NCI-H446 (cell line): Measurements from ENCODE around the gene DBP.

Experiments
- DNase-seq, 2 experiments: peaks; one replicate each; lab custom pipeline; 2025; lab: John Stamatoyannopoulos, UW

The DBP gene

DNA sequence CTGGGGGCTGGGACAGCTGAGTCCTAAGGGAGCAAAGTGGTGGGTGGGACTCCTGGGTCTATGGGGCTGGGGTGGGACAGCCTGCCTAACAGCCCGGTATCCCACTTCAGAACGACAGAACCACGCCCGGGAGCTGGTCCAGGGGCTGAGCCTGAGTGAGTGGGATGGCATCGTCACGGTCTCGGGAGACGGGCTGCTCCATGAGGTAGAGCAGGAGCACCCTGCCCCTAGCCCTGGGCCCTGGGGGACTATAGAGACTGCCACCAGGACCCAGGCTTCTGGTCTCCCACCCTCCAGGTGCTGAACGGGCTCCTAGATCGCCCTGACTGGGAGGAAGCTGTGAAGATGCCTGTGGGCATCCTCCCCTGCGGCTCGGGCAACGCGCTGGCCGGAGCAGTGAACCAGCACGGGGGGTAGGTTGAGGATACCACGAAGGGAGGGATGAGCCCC is 9.3 kb downstream of the DBP start:
- no peak for DNase-seq

DNA sequence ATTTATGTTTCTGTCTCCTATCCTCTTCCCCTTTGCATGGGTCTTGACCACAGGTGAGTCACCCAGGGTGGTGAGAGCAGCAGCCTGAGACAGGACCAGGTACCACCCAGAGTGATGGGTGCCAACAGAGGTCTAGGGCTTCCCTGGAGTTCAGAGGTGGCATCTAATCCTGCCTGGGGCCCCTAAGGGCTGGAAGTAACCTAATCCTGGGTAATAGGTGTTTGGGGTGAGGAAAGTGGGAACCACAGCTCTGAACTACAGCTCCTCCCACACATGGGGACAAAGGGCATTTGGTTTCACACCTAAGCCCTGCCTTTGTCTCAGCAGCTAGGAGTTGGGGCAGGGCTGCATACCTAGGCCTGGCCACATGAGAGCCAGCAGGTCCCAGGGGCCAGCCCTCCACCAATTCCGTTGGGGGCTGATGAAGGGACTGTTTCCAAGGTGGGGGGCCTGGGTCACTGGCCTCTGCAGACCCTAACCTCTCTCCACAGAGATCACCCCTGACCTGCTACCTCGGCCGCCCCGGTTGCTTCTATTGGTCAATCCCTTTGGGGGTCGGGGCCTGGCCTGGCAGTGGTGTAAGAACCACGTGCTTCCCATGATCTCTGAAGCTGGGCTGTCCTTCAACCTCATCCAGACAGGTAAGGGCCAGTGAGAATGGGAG is 9.8 kb downstream of the DBP start:
- DNase-seq = no peak

DNA sequence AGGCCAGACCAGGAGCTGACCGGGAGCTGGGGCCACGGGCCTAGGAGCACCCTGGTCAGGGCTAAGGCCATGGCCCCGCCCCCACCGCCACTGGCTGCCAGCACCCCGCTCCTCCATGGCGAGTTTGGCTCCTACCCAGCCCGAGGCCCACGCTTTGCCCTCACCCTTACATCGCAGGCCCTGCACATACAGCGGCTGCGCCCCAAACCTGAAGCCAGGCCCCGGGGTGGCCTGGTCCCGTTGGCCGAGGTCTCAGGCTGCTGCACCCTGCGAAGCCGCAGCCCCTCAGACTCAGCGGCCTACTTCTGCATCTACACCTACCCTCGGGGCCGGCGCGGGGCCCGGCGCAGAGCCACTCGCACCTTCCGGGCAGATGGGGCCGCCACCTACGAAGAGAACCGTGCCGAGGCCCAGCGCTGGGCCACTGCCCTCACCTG is 11.3 kb downstream of the DBP start:
- DNase-seq = no peak

DNA sequence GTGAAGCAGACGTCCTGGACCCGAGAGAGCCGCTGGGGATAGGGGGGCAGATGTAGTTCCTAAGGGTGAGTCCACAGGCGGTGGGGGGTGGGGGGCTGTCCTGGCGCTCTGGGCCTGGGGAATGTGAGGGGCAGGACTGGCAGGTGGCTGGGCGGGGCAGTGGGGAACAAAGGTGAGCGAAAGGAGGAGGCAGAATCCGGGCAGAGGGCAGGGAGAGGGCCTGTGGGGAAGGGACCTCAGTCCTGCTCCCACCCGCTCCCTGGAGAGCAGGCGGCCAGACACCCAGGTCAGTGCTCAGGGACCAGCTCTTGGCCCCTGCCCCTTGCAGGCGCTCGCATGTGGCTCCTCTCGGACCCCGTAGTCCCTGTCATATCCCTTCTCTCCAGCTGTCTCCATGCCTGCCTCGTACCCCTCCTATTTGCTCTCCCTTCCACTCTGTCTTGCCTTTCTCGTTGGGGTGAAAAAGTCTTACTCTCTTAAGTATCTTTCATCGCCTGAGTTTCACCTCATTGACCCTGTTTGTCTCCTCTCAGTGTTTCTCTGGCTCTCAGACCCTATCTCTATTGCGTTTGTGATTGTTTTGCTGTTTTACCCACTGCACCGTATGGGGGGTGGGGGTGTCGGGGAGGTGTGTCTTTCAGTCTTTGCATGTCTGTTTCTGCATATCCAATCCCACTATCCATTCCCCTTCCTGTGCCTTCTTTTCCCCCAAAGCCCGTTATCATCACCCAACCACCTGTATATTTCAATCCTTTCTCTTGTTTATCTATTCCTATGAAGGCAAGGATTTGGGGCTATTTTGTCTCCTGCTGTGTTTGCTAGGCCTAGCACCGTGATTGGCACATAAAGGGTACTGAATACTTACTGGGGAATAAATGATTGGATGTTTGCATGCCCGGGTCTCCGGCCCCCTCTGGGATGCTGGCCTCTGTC is 12.1 kb downstream of the DBP start:
- no peak for DNase-seq

DNA sequence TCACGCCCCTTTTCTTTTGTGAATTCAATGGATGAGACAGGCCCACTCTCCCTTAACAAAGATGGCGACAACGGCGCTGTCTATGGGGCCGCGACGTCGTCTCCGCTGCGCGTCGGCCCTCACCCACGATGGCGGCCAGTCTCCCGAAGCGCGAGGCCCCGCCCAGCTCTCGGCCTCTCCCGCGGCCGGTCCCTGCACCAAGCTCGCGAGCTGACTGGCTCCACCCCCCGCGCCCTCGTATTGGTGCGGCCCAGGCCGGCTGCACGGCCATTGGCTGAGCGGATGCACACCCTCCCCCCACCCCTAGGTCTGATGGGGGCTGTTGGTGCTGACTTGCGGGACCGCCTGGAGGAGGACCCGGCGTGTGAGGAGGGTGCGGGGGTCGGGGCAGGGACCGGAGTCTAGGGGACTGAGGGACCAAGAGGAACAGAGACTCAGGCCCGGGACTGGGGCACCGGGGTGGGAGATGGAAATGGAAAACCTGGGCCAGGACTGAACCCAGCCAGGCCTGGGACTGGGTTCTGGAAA is 13.0 kb downstream of the DBP start:
- DNase-seq = peak; percentile 99

DNA sequence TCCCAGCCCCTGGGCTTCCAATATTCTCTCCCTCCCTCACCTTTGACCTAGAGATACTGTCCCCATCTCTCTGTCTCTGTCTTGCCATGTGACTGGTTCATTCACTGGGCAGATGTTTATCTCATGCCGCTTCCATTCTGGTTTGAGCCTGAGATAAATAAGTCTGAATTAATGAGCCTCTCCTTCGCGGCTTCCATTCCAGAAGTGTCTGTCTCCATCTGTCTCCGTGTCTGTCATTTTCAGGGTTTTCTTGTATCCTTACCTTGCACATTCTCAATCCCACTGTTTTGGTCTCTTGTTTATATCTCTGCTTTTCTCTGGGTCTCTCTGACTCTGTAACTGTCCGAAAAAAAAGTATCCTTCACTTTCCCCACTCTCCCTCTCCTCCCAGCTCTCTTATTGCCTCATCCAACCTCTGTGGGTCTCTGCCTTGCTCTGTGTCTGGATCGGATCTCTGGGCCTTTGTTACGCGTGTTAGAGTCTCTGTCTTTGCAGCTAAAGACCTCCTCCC is 13.6 kb downstream of the DBP start:
- no peak for DNase-seq

DNA sequence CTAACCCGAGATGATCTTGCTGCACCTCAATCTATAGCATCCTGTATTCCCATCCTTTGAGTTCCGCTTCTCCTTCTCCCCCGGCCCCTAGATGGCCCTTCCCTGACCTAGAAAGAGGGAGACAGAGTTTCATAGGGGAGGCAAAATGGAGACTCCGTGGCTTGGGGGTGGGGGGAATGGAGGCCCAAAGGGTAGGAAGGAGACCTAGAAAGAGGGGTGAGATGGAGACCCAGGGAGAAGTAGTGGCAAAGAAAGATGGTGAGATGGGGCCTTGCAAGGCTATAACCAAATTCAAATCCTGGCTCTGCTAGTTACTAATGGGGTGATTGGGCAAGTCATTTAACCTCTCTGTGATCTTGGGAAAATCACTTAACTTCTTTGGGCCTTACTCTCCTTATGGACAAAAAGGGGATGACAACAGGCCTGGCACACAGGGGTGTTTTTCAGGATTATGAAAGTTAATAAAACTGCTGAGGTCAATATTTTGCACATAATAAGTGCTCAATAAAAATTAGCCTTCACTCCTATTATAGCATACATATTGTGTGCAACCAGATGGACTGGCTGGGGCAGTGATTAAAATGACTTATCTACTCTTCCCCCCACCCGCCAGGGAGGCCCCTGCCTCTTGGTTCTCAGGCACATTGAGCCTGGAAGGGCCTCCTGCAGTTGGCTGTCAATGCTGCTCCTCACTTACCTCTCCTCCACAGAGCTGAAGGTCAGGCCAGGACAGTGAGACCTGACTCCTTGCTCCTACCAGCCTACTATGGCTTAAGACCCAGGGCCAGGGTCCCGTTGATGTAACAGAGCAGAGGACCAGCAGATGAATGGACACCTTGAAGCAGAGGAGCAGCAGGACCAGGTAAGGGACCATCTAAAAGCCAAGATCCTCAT is 17.2 kb downstream of the DBP start:
- DNase-seq = no peak

DNA sequence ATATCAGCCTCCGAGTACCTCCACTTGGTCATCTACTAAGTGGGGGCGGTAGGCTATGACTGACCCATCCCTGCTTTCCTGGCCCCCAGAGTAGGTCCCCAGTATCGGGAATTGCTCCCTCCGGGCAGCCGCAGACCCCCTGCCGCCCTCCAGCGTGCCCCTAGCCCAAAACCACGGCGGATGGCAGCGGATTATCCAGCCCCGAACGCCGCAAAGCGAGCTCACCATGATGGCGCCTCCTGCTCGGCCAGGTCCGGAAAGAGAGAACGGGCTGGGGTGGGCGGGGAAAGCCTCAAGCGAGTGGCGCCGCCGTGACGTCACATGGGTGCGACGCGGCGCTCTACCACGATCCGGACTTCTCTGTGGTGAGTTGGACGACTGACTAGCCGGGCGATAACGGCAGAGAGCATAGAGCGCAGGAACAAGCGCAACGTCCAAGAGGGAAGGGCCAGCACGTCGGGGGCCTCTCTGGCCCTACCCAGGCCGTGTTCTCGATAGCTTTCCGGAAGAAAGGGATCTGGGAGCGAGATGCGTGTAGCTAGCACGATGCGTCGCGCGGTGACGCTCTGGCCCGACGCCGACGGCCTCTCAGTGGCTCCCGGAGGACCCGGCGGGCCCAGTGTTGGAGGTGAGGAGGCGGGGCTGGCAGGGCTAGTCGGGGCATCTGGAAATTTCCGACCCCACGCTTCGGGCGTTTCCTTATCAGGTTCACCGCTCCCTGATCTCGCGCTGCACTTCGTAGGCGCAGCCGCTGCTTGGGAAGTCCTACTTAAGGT is 18.1 kb downstream of the DBP start, which contains the start of the genes RPL18 and SPHK2:
RPL18 (minus strand) TSS at position 263 of the 776 bp plus-strand sequence; CDS start at position 228, 35 bp downstream.
SPHK2 (plus strand) TSS at position 591 of the 776 bp plus-strand sequence. CDS start 1,009 bp downstream, outside the sequence.
- peak; percentile 98 to 99 for DNase-seq

DNA sequence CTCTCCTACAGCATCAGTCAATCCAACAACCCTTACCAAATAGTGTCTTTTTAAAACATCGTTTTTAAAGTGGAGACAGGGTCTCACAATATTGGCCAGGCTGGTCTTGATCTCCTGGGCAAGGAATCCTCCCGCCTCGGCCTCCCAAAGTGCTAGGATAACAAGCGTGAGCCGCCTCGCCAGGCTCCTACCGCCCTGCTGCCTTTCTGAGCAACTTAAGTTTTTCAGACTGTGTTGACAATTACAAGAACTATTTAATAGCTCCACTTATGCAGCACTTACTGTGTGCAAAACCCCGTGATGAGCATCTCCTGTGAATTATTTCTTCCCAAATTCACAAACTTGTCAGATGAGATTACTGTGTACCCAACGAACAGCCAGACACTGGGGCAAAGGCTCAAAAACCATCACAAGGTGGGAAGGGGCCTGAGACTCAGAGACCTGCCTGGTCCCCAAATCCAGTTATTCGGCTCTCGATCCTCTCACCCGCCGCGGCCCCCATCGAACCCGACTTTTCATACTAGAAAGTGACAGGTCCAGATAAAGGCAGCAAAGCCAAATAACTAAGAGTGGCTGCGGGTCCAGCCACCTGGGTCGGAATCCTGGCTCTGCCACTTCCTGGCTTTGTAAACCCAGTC is 18.8 kb downstream of the DBP start:
- no peak for DNase-seq

DNA sequence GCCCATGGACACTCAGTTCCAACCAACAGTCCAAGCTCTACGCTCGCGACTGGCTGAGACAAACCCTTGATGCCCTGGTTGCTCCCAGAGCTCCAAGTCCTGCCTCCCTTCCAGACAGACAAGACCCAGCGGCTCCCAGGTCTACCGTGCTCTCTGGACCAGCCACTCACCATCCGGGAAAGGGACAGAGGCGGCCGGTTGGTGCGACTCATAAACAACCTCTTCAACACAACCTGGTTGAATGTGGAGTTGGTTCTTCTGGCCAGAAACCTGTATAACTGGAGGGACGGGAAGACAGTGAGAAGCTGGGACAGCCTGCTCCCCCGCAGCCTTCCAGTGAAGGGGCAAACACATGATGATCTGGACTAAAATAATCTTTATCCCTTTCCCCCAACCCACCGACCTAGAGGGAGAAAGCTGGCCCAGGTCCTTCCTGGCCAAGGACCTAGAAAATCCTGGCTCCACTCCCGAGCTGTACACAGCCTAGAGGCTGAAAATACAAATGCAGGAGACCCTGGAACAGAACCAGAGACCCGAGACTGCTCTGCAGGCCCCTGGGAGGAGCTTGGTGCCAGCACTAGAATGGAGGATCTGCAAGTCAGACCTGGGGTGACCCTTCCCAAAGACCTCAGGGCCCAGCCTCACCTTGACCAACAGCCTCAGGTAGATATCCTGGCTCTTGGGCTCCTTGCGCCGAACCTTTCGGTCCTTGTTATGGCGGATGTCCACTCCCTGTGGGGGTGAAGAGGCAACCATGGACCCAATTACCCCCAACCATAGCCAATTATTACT is 19.8 kb downstream of the DBP start:
- DNase-seq = peak in 1 of 2 experiments; percentile 49

DNA sequence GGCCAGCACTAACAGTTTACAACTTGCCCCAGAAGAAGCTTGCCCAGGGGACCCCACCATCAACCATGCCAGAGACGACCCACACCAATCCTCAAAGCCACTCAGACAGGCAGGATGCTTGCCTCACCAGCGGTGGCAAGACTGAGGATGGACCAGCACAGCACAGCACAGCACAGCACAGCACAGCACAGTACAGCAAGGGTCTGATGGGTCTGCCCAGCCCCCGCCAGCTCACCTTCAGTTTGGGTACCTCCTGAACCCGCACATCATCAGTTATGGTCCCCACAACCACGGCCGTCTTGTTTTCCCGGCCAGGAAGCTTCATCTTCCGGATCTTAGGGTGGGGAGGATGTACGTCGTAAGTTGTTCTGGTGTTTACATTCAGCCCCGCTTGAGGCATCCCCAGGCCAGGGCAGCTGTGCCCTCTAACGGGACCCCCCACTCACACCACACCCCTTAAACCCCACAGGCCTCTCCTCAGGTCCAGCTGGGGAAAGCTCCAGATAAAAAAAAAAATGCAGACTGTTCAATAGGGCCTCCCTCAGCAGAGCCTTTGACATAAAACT is 20.6 kb downstream of the DBP start:
- no peak for DNase-seq

DNA sequence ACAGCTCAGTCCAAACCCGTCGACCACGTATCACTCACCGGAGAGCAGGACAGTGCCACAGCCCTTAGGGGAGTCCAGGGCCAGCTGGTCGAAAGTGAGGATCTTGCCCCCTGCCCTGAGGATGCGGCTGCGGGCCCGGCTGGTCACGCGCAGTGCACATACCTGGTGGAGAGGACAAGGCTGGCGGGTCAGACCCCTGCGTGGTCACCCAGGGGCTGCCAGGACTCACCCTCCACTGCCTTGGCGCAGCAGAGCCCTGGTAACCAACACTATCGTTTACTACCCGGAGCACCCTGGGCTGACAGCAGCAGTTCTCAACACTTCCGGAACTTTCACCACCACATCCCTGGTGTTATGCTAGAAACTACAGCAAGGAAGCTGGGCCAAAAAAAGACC is 21.1 kb downstream of the DBP start:
- no peak for DNase-seq

DNA sequence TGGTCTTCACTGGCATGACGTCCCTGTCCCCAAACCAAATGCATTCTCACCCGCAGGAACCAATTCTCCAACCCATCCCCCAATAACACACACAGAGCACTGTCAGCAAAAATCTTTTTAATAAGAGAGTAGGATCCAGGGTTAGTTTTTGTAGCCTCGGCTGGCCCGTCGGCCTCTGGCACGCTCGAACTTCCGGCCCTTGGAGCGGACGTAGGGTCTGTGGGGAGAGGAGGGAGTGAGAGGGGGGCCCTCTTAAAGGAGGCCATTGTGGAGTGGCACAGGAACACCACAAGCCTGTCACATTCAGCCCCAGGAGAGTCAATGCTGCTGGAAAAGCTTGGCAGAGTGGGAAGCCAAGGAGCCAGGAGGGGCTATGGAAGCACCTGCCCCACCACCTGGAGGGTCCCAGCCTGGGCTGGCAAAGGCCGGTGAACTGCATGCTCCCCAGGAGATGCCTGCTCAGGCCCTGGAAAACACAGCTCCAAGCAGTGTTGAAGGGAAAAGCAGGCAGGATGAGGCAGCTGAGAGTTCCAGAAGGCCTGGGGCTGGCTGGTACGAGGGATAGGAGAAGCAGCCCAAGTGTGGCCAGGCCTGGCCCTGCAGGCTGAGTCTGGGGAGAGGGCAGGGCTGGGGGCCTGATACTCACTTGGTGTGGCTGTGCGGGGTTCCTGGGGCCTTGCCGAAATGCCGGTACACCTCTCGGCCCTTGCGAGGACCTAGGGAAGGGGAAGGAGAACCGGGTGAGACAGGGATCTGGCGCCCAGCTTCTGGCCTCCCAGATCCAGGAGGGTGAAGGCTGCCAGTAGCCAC is 21.7 kb downstream of the DBP start:
- no peak for DNase-seq

DNA sequence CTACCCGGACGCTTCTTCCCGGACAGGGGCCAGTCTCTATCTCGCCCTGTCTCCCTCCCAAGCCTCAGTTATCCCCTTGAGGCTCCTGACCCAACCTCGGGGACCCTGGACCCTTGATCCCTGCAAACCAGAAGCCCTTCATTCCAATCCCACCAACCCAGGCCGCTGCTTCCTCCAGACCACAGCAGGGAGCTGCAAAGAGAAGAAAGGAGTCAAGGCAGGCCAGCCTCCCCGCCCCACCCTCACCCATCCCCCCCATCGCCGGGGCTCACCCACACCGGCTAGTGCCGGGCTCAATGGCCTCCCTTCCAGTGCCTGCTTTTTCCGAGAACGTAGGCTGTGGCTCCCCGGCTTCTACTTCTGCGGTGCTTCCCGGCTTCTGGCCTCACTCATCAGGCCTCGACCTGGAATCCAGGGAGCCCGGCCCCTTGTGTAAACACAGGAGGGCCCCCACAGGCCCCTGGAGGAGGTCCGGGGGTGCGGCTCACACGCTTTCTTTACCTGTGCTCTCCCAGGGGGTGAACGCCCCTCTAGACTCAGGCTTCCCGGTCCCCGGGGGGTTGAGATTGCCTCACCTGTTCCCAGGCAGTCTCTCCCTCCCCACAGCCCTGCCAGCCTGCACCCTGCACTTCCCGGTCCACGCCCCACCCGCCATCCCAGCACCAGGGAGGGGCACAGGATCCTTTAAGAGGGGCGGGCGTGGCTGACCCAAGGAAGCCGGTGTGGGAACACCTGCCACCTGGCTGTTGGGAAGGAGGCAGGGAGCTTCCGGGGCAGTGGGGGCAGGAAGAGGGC is 22.5 kb downstream of the DBP start, which contains the start of gene FAM83E:
FAM83E (minus strand) TSS at position 641 of the 795 bp plus-strand sequence. CDS start 1,704 bp downstream, outside the sequence.
- DNase-seq = no peak

DNA sequence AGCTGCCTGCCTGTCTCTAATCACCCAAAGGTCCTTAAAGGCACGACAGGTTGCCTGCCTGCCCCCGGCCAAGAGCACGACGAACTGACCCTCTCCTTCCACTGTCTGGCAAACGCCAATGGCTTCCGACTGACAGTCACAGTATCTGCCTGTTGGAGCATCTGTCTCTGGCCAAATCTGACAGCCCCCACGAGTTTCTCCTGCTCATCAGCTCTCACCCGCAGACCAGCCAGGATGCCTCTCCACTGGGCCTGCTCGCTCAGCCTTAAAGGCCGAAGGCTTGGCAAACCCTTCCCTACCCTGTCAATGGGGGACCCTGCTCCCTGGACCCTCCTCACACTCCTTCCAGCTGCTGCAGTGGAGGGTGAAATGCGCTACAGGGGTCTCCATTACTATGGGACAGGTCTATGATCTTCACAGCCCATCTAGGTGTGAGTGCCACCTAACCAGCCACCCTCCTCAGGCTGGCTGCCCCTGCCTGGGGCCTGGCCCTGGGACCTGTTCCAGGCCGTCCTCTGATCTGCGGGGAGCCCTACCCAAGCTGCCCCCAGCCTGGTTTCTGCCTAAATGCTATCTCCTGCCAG is 23.2 kb downstream of the DBP start:
- DNase-seq = no peak

DNA sequence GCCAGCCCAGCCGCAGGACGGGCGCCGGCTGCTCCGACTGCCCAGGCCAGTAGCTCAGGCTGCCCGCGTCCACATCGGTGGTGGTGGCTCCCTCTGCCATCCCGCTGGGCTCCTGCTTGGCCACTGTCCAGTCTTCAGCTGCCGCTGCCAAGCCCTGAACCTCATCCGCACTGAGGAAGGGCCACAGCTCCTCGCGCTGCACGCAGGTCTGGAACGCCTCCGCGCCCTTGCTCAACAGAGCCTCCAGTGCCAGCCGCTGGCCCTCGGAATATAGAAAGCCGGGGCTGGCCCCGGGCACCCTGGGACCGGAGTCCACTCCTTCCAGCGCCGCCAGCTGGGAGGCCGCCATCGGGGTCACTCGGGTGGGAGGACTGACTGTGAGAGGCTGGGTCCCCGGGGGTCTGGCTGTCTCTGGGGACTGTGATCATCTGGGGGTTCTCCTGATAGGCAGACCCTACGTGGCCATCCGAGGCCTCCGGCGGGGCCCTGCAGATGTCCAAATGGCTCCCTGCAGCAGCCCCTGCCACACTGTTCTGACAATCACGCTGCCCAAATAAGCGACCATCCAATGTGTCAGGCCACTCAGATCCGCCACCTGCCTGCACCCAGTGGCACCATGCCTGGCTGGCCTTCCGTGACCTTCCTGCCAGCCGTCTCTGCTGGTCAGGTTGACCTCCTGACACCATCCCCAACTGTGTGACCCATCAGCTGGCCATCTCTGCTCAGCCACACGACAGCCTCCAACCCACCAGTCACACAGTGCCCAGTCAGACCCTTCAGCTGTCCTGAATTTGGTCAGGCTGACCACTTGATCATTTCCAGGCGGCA is 23.9 kb downstream of the DBP start:
- DNase-seq = no peak
